Fibroblast of peridontal ligament (primary cell): ENCODE measurements around the gene BICRAL.
"Not testable (repeated sequence)": the region's sequence is repeated elsewhere in the genome, so short reads cannot be mapped to it uniquely, and the experiment has no call there.

Source experiments
- DNase-seq: peaks from one replicate; pipeline ENCODE4 v3.0.0-alpha.2; 2010; ENCODE audit errors: extremely low read depth

The BICRAL gene

GRCh38 chr6:42834056-42834455, 52.2 kb downstream of the BICRAL start:
- DNase-seq, result no peak

DNA sequence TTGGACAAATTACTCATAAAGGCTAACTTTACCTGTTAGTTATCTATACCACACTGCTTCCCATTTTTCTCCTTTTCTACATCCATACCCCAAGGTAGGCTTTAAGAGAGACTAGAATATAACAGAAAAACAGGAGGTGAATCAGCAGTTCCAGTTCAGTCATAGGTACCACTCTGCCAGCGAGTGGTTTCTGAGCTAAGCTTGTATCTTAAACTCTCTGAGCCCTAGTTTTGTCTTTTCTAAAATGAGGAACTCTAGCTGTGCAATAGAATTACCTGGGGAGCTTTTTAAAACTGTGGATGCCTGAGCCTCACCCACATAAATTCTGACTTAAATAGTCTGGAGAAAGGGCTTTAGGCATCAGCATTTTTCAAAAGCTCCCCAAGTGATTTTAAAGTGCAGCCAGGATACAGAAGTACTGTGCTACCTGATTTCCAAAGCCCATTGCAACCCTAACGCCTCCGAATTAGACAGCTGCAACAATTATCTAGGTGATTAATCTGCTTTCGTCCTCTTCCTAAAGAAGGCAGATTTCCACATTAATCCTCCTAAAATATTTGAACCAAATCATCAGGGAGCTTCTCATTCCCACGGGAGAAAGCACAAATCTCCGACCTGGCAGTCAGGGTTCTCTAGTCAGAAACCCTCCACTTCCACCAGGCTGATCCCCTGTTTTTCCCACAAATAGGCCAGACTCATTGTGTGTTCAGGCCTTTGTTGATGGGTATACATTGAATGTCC, 60.2 kb downstream of the BICRAL start:
- DNase-seq, result no peak

DNA sequence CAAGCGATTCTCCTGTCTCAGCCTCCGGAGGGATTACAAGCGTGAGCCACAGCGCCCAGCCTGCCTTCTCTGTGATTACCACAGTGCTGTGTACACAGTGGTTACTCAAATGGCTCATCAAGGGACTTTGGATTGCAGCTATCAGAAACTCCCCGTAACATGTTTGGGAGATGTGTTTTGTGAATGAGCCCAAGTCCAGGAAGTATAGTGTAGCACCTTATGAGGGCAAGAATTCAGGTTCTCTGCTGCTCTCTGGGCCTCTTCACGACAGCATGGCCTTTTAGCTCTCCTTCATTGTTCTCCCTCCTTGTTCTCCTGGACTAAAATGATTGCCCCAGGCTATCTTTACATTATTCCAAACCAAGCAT, 63.5 kb downstream of the BICRAL start:
- DNase-seq, result no peak

DNA sequence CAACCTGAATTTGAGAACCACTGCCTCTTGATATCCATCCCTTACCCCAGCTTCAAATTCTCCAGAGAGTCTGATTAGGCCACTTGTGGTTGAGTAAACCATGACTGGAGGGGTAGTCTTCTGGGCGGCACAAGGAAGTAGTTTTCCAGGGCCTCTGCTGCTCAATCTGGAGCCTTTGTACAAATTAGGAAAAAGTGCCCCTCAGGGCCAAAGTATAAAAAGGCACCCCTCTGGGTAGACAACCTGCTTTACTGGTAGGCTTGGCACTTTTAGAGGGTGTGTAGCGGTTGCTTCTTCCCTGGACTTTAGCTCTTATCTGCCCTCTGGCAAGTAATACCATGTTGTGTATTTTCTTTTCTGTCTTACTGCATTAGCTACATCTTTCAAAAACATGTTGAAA, 64.7 kb downstream of the BICRAL start:
- no peak for DNase-seq

- DNase-seq, result no peak
These were observed 66.8 kb downstream of the BICRAL start for GRCh38 chr6:42848700-42849099.

GRCh38 chr6:42851599-42851998, 69.7 kb downstream of the BICRAL start:
- no peak for DNase-seq

DNA sequence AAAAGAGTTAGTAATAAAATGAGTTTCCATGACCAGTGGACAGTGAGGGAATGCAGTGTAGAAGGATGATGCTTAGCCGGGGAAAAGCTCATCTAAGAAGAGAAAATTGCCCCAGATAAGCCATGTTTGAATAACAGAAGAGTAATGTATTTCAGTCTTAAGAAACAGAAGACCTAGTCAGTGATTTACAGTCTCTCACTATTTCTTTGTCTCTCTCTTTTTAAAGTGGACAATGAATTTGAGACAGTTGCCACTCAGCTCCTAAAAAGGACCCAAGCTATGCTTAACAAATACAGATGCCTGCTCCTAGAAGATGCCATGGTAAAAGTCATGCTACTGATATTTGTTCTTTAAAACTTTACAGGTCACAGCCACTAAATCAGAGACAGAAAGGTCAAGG, 78.2 kb downstream of the BICRAL start:
- no peak for DNase-seq

DNA sequence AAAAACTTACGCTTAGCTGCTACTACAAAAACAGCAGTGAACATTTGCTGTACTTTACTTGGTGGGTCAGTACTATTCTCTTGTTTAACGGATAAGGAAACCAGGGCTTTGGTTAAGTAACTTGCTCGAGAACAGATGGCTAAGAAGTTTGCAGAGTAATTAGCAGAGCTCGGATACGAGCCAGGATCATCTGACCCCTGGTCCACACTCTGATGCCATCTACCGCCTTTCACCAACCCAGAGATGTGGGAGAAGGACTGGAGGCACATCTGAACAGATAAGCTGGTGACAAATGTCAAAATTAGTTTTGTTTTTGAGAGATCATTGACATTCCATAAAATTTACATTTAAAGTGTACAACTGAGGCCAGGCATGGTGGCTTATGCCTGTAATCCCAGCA, 78.6 kb downstream of the BICRAL start:
- no peak for DNase-seq

DNA sequence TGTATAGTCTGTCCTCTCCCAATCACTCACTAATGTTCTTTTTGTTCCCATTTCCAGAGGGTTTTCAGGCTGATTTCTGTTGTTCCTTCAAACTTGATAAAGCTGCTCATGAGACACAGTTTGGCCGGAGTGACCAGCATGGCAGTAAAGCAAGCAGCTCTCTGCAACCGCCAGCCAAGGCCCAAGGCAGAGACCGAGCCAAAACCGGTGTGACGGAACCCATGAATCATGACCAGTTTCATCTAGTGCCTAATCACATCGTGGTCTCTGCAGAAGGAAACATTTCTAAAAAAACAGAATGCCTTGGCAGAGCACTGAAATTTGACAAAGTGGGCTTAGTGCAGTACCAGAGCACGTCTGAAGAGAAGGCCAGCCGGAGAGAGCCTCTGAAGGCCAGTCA, 82.8 kb downstream of the BICRAL start:
- DNase-seq, result peak; percentile 41

- DNase-seq, result no peak
These were observed 88.5 kb downstream of the BICRAL start for GRCh38 chr6:42870145-42870936.

DNA sequence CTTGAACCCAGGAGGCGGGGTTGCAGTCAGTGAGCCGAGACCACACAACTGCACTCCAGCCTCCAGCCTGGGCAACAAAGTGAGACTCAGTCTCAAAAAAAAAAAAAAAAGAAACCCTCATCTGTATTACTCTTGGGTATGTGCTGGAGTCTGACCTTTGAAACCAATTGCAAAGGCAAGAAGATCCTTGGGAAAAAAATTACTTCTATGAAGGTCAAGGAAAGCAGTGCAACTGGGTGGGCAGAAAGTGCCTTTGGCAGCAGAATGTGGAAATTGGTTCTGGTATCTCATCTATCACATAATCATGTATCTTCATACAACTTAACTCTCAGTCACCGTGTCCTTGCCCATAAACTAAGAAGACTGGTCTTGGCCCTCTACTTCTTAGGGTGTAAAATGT, 89.9 kb downstream of the BICRAL start:
- DNase-seq, result no peak

GRCh38 chr6:42873313-42873712, 91.5 kb downstream of the BICRAL start:
- no peak for DNase-seq

GRCh38 chr6:42877695-42878094, 95.8 kb downstream of the BICRAL start:
- DNase-seq, result no peak

DNA sequence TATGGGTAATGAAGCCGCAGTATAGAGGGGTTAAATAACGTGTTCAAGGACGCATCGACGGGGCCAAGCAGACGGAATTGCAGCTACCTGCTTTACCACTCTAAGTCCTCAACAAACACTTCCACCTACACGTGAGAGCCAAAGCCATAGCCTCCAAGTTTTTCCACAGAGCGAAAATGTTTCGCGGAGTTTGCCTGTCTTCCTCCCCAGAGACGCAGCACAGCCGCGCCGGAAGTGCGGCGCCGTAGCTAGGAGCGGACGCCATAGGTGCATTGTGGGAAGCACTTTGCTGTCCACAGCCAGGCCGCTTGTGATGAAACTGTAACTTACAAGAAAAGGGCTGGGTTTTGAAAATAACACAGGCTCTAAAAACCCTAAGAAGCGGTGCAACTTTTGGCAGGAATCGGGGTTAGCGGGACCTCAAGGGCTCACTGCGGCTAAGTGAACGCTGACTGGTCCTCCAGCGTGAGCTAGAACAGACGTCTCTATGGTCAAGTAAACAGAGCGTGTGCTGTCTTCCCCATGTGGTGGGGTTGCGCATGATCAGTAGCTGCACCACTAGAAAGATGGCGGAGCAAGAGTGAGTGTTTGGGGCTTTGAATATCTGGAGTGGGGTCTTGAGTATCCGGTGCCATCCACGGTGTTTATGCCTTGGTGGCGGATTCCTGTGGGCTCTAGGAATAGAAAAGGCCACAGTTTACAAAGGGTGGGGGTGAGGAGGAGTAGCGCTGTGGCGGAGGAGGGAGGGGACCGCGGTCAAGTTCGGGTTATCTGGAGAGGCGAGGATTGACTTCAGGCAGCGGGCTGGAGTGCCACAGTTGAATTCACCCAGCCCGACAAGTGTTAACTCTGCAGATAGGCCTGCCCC, 97.8 kb downstream of the BICRAL start, which contains the start of gene RPL7L1:
TSS of gene RPL7L1 (plus strand) at position 245 of the 868 bp plus-strand sequence. CDS start at position 540, 295 bp downstream.
- DNase-seq, result peak; percentile 91

DNA sequence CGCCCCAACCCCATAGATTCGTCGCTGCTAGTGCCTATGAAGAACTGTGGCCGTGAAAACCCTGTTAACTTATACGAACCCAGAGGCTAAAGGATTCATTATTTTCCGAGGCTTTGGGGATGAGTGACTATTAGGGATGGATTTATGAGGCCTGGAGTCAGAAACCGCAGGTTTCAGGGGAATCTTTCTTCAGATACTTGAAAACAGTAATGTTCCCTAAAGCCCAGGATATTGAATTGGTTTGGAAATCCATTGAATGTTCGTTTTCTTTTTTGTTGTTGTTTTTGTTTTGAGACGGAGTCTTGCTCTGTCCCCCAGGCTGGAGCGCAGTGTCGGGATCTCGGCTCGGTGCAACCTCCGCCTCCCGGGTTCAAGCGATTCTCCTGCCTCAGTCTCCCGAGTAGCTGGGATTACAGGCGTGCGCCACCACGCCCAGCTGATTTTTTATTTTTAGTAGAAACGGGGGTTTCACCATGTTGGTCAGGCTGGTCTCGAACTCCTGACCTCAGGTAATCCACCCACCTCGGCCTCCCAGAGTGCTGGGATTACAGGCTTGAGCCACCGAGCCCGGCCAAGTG, 98.5 kb downstream of the BICRAL start:
- not testable (repeated sequence) for DNase-seq

GRCh38 chr6:42880871-42881270, 99.0 kb downstream of the BICRAL start:
- DNase-seq, result not testable (repeated sequence)

GRCh38 chr6:42885702-42886101, 103.8 kb downstream of the BICRAL start:
- DNase-seq, result no peak

DNA sequence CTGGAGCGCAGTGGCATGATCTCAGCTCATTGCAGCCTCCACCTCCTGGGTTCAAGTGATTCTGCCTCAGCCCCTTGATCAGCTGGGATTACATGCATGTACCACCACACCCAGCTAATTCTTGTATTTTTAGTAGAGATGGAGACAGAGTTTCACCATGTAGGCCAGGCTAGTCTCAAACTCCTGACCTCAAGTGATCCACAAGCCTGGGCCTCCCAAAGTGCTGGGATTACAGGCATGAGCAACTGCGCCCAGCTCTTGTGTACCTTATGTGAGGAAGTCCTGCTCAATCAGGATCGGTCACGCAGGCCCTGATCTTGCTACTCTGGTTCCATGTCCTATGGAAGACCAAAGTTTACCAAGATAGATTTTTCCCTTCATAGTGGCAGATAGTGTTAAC, 106.3 kb downstream of the BICRAL start:
- DNase-seq, result not testable (repeated sequence)

- no peak for DNase-seq
These were observed 108.0 kb downstream of the BICRAL start for GRCh38 chr6:42889815-42890214.

DNA sequence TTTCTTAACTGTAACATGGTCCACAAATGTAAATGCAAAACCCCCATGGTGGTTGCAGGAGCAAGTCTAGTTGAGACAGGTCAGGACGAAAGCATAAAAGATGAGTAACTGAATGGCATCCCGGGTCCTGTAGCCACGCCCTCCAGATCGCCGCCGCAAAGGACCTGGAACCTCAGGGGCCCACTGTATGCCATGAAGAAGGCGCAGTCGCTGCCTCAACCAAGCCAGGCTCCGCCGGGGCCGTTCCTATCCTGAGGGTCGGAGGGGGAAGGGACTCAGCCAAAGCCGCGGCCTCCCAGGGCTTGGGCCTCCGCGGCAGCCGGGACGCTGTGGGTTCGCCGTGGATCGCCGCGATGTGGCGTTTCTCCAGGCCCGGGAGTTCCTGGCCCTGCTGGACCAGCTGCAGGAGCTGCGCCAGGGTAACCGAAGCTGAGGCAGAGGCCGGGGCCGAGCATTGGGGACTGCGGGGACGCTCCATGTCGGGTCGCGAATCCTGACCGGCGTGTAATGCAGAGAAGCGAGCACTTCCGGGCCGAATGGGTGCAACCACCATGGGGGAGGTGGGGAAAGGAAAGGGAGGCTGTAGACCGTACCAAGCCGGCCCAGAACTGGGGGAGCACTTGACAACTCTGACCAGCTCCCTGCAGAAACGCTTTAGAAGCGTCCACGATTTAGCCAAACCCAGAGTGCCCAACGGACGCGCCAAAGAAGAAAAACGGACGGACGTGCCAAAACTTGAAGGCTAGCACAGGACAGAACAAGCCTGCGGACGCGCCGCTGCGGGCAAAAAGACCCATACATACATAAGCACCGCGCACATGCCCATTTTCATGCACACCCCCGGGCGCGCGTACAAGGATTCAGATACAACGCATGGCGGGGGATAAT, 108.7 kb downstream of the BICRAL start:
- peak; percentile 97 for DNase-seq

DNA sequence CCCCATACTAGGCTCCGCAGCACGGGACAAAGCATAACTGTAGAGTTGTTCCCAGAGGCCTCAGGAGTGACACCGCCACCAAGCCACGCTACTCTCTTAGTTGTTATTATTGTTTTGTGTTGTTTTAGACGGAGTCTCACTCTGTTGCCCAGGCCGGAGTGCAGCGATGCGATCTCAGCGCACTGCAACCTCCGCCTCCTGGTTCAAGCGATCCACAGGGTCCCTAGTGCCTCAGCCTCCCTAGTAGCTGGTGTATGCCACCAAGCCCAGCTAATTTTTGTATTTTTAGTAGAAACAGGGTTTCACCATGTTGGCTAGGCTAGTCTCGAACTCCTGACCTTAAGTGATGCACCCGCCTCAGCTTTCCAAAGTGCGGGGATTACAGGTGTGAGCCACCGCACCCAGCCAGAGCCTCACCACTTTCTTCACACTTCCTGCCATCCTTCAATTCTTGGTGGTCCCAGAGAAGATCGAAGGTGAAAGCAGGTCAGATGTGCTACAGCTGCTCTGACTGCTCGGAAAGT, 109.4 kb downstream of the BICRAL start:
- DNase-seq, result no peak
